Kidney epithelial cell (primary cell): ENCODE results near the gene MIB1. TPM values are rescaled to one million over a fixed set of nuclear protein-coding genes. Genes with fewer than 3 reads are reported as not detected.

Experiments
- DNase-seq: peaks from one replicate; pipeline ENCODE4 v3.0.0-alpha.2; 2010; ENCODE audit warnings: low read depth
- H3K27me3 ChIP-seq: 2 replicates; pipeline ENCODE4 v1.6.0; 2011; ENCODE audit warnings: low read length; ENCODE audit not compliant: control insufficient read depth, insufficient read depth
- H3K36me3 ChIP-seq: 2 replicates; pipeline ENCODE4 v1.5.1; 2011; ENCODE audit warnings: low read length; ENCODE audit not compliant: control insufficient read depth, insufficient read depth
- H3K4me3 ChIP-seq: 2 replicates; pipeline ENCODE4 v1.5.1; 2011; ENCODE audit warnings: low read depth, mild to moderate bottlenecking, control low read depth, low read length
- total RNA-seq: library from RNA; depleted of rRNA; stranded (reverse); fragments of >200 nt; gene quantifications from 2 replicates; pipeline ENCODE4 v1.2.3, GENCODE V29; 2015
- TF ChIP-seq, protein P1 (sequence below): IDR thresholded peaks from 2 replicates; pipeline ENCODE4 v1.5.1; 2011; ENCODE audit warnings: mild to moderate bottlenecking, moderate library complexity, low read length, control low read depth, inconsistent platforms; ENCODE audit not compliant: insufficient read depth, poor library complexity, severe bottlenecking

MIB1 gene
- total RNA-seq, 1 donor from 2014 or later: 46.7 TPM

DNA sequence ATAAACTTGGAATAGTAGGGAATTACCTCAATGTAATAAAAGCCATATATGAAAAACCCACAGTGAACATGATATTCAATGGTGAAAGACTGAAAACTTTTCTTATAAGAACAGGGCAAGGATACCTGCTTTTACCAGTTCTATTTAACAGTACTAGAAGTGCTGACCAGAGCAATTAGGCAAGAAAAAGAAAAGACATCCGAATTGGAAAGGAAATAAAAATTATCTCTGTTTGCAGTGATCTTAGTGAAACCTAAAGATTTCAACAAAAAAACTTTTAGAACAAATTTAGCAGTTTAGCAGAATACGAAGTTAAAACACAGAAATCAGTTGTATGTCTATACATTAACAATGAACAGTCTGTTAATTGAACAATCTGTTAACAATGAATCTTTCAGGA is 69.1 kb downstream of the MIB1 start:
- Histone ChIP-seq H3K4me3 (no peak overlapping the region), H3K36me3 (peaks cover 1% of the 10 kb centered on the region), H3K27me3 (no peaks in the 10 kb centered on the region)
- DNase-seq: no peak
- TF ChIP-seq, protein P1, sequence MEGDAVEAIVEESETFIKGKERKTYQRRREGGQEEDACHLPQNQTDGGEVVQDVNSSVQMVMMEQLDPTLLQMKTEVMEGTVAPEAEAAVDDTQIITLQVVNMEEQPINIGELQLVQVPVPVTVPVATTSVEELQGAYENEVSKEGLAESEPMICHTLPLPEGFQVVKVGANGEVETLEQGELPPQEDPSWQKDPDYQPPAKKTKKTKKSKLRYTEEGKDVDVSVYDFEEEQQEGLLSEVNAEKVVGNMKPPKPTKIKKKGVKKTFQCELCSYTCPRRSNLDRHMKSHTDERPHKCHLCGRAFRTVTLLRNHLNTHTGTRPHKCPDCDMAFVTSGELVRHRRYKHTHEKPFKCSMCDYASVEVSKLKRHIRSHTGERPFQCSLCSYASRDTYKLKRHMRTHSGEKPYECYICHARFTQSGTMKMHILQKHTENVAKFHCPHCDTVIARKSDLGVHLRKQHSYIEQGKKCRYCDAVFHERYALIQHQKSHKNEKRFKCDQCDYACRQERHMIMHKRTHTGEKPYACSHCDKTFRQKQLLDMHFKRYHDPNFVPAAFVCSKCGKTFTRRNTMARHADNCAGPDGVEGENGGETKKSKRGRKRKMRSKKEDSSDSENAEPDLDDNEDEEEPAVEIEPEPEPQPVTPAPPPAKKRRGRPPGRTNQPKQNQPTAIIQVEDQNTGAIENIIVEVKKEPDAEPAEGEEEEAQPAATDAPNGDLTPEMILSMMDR: no peak

DNA sequence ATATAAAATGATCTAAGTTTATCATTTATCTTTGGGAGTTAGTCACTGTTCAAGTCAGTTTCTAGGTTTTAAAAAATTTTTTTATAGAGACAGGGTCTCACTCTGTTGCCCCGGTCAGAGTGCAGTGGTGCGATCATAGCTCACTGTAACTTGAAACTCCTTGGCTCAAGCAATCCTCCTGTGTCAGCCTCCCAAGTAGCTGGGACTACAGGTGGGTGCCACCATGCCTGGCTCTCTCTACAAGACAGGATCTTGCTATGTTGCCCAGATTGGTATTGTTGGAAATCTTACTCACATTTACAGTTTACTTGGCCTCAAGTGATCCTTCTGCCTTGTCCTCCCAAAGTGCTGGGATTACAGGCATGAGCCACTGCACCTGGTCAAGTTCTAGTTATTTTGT is 74.5 kb downstream of the MIB1 start:
- Histone ChIP-seq H3K36me3 (peaks cover 1% of the 10 kb centered on the region), H3K4me3 (no peak overlapping the region), H3K27me3 (no peaks in the 10 kb centered on the region)
- no peak for DNase-seq
- TF ChIP-seq, protein P1: no peak

DNA sequence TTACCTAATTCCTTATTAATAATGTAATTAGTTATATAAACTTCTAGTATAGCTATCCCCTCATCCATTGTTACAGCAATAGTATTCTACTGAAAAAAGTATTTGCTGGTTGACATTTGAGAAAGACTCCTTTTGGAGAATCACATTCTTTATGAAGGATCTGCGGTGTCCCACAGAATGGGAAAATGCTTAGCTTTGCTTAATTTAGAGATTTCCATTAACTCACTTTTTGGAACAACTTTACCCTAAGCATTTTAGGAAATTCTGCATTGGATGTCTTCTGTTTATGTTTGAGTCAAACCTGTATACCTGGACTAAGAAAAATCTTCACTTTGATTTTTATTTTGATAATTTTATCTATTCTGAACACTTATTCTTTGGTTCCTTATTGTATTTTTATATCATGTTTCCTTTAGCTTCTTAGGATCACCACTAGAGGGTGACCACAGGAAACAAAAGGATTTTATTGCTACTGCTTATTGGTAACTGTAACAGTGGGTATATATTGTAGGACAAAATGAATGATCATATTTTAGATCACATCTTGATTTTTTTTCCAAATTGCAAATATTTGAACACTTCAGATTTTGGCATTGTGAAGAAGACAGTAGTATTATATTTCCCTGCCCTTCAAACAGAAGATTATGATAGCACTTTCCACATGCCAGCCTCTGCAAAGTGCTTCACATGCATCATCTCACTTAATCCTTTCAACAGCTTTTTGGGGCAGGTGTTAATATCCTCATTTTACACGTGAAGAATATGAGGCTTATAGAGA is 79.6 kb downstream of the MIB1 start:
- no peak overlapping the region for H3K4me3 ChIP-seq
- DNase-seq: no peak
- TF ChIP-seq, protein P1: peak; percentile 49
- H3K27me3 ChIP-seq: no peaks in the 10 kb centered on the region
- H3K36me3 ChIP-seq: no peaks in the 10 kb centered on the region

DNA sequence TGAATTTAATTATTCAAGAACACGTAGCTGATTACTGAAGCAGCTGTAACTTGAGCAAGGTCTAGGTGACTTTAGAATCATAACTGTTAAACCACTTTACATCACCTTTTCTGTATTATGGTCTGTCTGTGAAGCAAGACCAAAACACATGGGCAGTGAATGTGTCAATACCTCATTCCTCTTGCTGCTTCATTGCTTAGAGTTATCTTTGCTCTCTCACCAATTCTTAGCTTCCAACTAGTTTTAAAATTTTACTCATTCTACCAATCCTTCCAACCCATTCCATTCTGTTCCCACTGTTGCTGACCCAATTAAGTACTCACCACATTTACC is 80.2 kb downstream of the MIB1 start:
- Histone ChIP-seq H3K27me3 (no peaks in the 10 kb centered on the region), H3K36me3 (no peaks in the 10 kb centered on the region), H3K4me3 (no peak overlapping the region)
- no peak for DNase-seq
- TF ChIP-seq, protein P1: no peak

DNA sequence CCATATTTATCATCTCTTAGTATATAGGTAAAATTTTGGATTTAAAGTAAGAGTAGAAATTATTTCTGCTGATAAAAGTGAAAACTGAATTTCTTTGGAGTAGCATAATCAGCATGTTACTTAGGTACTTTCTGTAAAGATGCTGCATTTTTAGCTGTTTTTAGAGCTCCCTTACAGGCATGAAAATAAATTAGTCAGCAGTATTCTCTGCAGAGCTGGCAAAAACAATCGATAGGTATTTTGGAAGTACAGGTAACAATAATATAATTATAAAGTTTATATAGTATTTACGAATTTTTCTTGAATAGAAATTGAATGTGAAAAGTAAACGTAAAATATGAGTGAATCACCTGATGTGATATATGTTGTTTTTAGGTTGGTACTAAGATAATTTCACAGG is 83.3 kb downstream of the MIB1 start:
- DNase-seq: no peak
- TF ChIP-seq, protein P1: no peak
- H3K4me3 ChIP-seq: no peak overlapping the region

DNA sequence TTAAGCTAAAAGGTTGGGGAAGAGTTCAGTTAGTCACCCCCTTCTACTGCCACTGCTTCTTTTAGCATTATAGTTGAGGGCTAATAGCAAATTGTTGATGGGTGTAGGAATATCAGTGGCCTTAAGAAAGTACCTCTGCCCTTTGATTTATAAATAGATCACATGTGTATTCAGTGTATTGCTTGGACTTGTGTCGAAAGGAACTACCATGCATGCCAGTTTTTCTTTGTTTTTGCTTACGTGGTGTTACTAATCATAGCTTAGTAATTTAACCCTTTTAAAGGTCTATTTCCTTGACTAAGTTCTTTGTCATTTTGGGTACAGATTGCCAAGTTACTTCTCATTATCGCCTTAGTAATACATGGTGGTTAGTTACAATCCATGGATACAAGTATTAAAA is 85.6 kb downstream of the MIB1 start:
- no peaks in the 10 kb centered on the region for H3K36me3 ChIP-seq
- H3K4me3 ChIP-seq: no peak overlapping the region
- DNase-seq: no peak
- TF ChIP-seq, protein P1: no peak
- no peaks in the 10 kb centered on the region for H3K27me3 ChIP-seq

More for the DNA sequence above, 83.3 kb downstream of the MIB1 start:
- H3K36me3 ChIP-seq: no peaks in the 10 kb centered on the region
- H3K27me3 ChIP-seq: no peaks in the 10 kb centered on the region
